PC-9 (cell line): ENCODE measurements around the gene CACNA1B.

Source experiments
- EZH2 ChIP-seq: fragments of 200-600 bp; sonication (generic); IDR thresholded peaks from 2 replicates; pipeline ENCODE4 v1.8.0; 2017; ENCODE audit warnings: antibody characterized with exemption, low read depth
- TF ChIP-seq, protein P1 (sequence below): fragments of 200-600 bp; sonication (generic); conservative IDR thresholded peaks from 2 replicates; pipeline ENCODE4 v1.6.1; 2017; ENCODE audit warnings: mixed run types, antibody characterized with exemption, mild to moderate bottlenecking, moderate library complexity

DNA sequence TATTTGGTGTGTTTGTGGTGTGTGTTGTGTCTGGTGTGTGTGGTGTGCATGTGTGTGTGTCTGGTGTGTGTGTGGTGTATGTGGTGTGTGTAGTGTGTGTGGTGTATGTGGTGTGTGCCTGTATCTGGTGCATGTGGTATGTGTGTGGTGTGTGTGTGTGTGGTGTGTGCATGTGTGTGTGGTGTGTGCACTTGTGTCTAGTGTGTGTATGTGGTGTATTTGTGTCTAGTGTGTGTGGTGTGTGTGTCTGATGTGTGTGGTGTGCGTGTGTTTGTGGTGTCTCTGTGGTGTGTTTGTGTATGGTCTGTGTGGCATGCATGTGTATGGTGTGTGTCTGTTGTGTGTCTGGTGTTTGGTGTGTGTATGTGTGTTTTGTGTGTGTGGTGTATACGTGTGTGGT, 71.1 kb downstream of the CACNA1B start:
- TF ChIP-seq, protein P1, sequence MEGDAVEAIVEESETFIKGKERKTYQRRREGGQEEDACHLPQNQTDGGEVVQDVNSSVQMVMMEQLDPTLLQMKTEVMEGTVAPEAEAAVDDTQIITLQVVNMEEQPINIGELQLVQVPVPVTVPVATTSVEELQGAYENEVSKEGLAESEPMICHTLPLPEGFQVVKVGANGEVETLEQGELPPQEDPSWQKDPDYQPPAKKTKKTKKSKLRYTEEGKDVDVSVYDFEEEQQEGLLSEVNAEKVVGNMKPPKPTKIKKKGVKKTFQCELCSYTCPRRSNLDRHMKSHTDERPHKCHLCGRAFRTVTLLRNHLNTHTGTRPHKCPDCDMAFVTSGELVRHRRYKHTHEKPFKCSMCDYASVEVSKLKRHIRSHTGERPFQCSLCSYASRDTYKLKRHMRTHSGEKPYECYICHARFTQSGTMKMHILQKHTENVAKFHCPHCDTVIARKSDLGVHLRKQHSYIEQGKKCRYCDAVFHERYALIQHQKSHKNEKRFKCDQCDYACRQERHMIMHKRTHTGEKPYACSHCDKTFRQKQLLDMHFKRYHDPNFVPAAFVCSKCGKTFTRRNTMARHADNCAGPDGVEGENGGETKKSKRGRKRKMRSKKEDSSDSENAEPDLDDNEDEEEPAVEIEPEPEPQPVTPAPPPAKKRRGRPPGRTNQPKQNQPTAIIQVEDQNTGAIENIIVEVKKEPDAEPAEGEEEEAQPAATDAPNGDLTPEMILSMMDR = no peak
- TF ChIP-seq EZH2 = no peak
